HepG2 (cell line): ENCODE data around the gene ELL3. TPM values are rescaled to one million over a fixed set of nuclear protein-coding genes. Genes with fewer than 3 reads are reported as not detected.

ENCODE experiments used
- ATAC-seq: fragments of 200-7000 bp; cut with Tn5 transposase; 3 replicates; pipeline ENCODE4 v1.9.1; 2020; ENCODE audit warnings: mild to moderate bottlenecking, moderate library complexity
- BruUV-seq: library from RNA; stranded (reverse); fragments of 400-500 nt; replicated peaks from 2 replicates; lab custom pipeline; 2021; lab: Mats Ljungman, UMichigan
- CTCF ChIA-PET: fragments of 300-600 bp; formaldehyde crosslinking; extraction: SDS; loops from one replicate; lab custom pipeline; 2021; ENCODE audit warnings: low total read pairs, inconsistent platforms, low intra/inter-chr PET ratio; lab: Yijun Ruan, JAX
- POLR2A ChIA-PET: fragments of 350-600 bp; sonication (Branson Sonifier 250); formaldehyde crosslinking; loops from one replicate; lab custom pipeline; 2020; ENCODE audit warnings: antibody characterized with exemption, inconsistent platforms; lab: Yijun Ruan, JAX
- DNase-seq: peaks from one replicate; pipeline ENCODE4 v3.0.0-alpha.2; 2015; ENCODE audit warnings: low spot score
- FAIRE-seq: peaks from 3 replicates; lab custom pipeline; 2011; peaks lifted over from hg19 to GRCh38; lab: Jason Lieb, UNC
- H2AFZ ChIP-seq: one replicate; pipeline ENCODE4 v1.6.1; 2011; ENCODE audit warnings: low read length, inconsistent platforms
- H3K27ac ChIP-seq: fragments of 300-600 bp; 3 replicates; pipeline ENCODE4 v1.8.0; 2011; ENCODE audit warnings: mixed run types, mild to moderate bottlenecking, mixed read lengths, low read length, inconsistent platforms; ENCODE audit not compliant: insufficient read depth; ENCODE audit errors: extremely low read length
- H3K27me3 ChIP-seq, 2 experiments: fragments of 200-600 bp in 1 of 2; 2 replicates in 1 of 2; 3 replicates in 1 of 2; pipeline versions ENCODE4 v1.6.0 to v1.8.0; 2011; ENCODE audit warnings: low read length in 2 of 2, mild to moderate bottlenecking in 2 of 2, moderate library complexity in 2 of 2, inconsistent platforms in 1 of 2; ENCODE audit not compliant: insufficient read depth in 2 of 2, control insufficient read depth in 1 of 2
- H3K36me3 ChIP-seq, 2 experiments: fragments of 200-600 bp in 1 of 2; replicated peaks in 1 of 2; 2 replicates in 1 of 2; 3 replicates in 1 of 2; pipeline versions ENCODE4 v1.5.1 to v1.8.0; 2011; ENCODE audit warnings: low read length in 2 of 2, inconsistent platforms in 1 of 2; ENCODE audit not compliant: insufficient read depth in 2 of 2, control insufficient read depth in 1 of 2
- H3K4me1 ChIP-seq: 2 replicates; pipeline ENCODE4 v1.5.1; 2012; ENCODE audit warnings: low read length, inconsistent platforms; ENCODE audit not compliant: insufficient read depth
- H3K4me2 ChIP-seq: 2 replicates; pipeline ENCODE4 v1.6.0; 2011; ENCODE audit warnings: low read depth, low read length, inconsistent platforms
- H3K4me3 ChIP-seq, 3 experiments: fragments of 200-600 bp in 1 of 3; sonication (generic), shearing (Covaris generic) in 1 of 3; replicated peaks in 1 of 3; 2 replicates each; pipeline ENCODE4 v1.5.1; 2011 to 2016; ENCODE audit warnings: low read length in 3 of 3, inconsistent platforms in 2 of 3, low read depth in 2 of 3, mild to moderate bottlenecking in 2 of 3, control low read depth in 1 of 3, mixed read lengths in 1 of 3; ENCODE audit not compliant: insufficient read depth in 1 of 3
- H3K79me2 ChIP-seq: one replicate; pipeline ENCODE4 v1.6.1; 2011; ENCODE audit warnings: low read length, inconsistent platforms; ENCODE audit not compliant: insufficient read depth
- H3K9ac ChIP-seq: 2 replicates; pipeline ENCODE4 v1.6.0; 2011; ENCODE audit warnings: mild to moderate bottlenecking, low read depth, low read length, inconsistent platforms; ENCODE audit not compliant: insufficient read depth
- H3K9me3 ChIP-seq: 2 replicates; pipeline ENCODE4 v1.5.1; 2012; ENCODE audit warnings: mild to moderate bottlenecking, low read length
- H4K20me1 ChIP-seq: 2 replicates; pipeline ENCODE4 v1.6.0; 2011; ENCODE audit warnings: inconsistent platforms, mild to moderate bottlenecking, low read length, moderate library complexity; ENCODE audit not compliant: insufficient read depth
- DMAP1 ChIP-seq: IDR thresholded peaks from 2 replicates; pipeline ENCODE4 v1.6.1; 2016
- IRF1 ChIP-seq: sonication (generic); formaldehyde crosslinking; IDR thresholded peaks from 2 replicates; pipeline ENCODE4 v1.4.0; 2020; ENCODE audit warnings: low read depth, mild to moderate bottlenecking, missing genetic modification reagents
- KDM2A ChIP-seq: sonication (generic); formaldehyde crosslinking; IDR thresholded peaks from 2 replicates; pipeline ENCODE4 v1.4.0; 2020; ENCODE audit warnings: low read depth, missing genetic modification reagents, borderline replicate concordance
- KLF9 ChIP-seq: IDR thresholded peaks from 2 replicates; pipeline ENCODE4 v1.6.1; 2016; ENCODE audit warnings: low read depth
- MBNL3 ChIP-seq: fragments of 250-450 bp; sonication (Bioruptor Pico); conservative IDR thresholded peaks from 2 replicates; pipeline ENCODE4 v1.8.0; 2022; ENCODE audit warnings: mild to moderate bottlenecking, inconsistent platforms
- MXD1 ChIP-seq: sonication (generic); formaldehyde crosslinking; IDR thresholded peaks from 2 replicates; pipeline ENCODE4 v1.4.0; 2020; ENCODE audit warnings: mild to moderate bottlenecking, missing genetic modification reagents
- NFIB ChIP-seq: sonication (generic); formaldehyde crosslinking; IDR thresholded peaks from 2 replicates; pipeline ENCODE4 v1.9.0; 2021; ENCODE audit warnings: missing genetic modification reagents, mild to moderate bottlenecking, borderline replicate concordance
- PRMT3 ChIP-seq: sonication (generic); formaldehyde crosslinking; IDR thresholded peaks from 2 replicates; pipeline ENCODE4 v1.8.1; 2022; ENCODE audit warnings: low read depth, mild to moderate bottlenecking, moderate library complexity, missing genetic modification reagents, borderline replicate concordance
- SMAD9 ChIP-seq: sonication (generic); formaldehyde crosslinking; IDR thresholded peaks from 2 replicates; pipeline ENCODE4 v1.5.1; 2020; ENCODE audit warnings: mild to moderate bottlenecking, missing genetic modification reagents
- TEAD2 ChIP-seq: sonication (generic); formaldehyde crosslinking; IDR thresholded peaks from 2 replicates; pipeline ENCODE4 v1.9.0; 2021; ENCODE audit warnings: missing genetic modification reagents
- ZNF230 ChIP-seq: sonication (generic); formaldehyde crosslinking; IDR thresholded peaks from 2 replicates; pipeline ENCODE4 v1.4.0; 2020; ENCODE audit warnings: mild to moderate bottlenecking, missing genetic modification reagents
- ZNF280D ChIP-seq: sonication (generic); formaldehyde crosslinking; IDR thresholded peaks from 2 replicates; pipeline ENCODE4 v1.5.1; 2020; ENCODE audit warnings: mild to moderate bottlenecking, missing genetic modification reagents
- ZNF567 ChIP-seq: sonication (generic); formaldehyde crosslinking; IDR thresholded peaks from 2 replicates; pipeline ENCODE4 v1.8.1; 2023; ENCODE audit warnings: mild to moderate bottlenecking, missing genetic modification reagents, borderline replicate concordance
- ZNF576 ChIP-seq: sonication (generic); formaldehyde crosslinking; IDR thresholded peaks from 2 replicates; pipeline ENCODE4 v1.4.0; 2020; ENCODE audit warnings: mild to moderate bottlenecking, missing genetic modification reagents
- ZNF670 ChIP-seq: sonication (generic); formaldehyde crosslinking; IDR thresholded peaks from 2 replicates; pipeline ENCODE4 v1.8.0; 2022; ENCODE audit warnings: mild to moderate bottlenecking, missing genetic modification reagents, borderline replicate concordance
- ZNF7 ChIP-seq: IDR thresholded peaks from 2 replicates; pipeline ENCODE4 v1.6.1; 2016; ENCODE audit warnings: missing biosample characterization, missing genetic modification reagents
- ZNF883 ChIP-seq: sonication (generic); formaldehyde crosslinking; IDR thresholded peaks from 2 replicates; pipeline ENCODE4 v1.5.1; 2020; ENCODE audit warnings: mild to moderate bottlenecking, missing genetic modification reagents; ENCODE audit errors: not compliant biosample characterization
- WGBS: methylation state at CpG from one replicate; pipeline ENCODE4 v1.1.6; 2017; ENCODE audit warnings: low lambda C conversion rate; 5-methylcytosine and 5-hydroxymethylcytosine counted together
- in situ Hi-C: cut with HindIII; loops from 2 replicates; pipeline ENCODE4 v1.10.0; 2017; ENCODE audit warnings: low pct_unique_long_range_greater_than_20kb; ENCODE audit not compliant: extremely low pct_ligation_motif_present
- intact Hi-C: fragments of 100-400 bp; cut with micrococcal nuclease; formaldehyde crosslinking; loops from one replicate; pipeline ENCODE4 v1.10.0; 2022; ENCODE audit not compliant: unreplicated experiment
- polyA plus RNA-seq, 8 experiments: library from polyadenylated mRNA; depleted of rRNA in 3 of 8; stranded (reverse) in 7 of 8; unstranded in 1 of 8; fragments of >200 nt; fragmentation: Illumina TruSeq in 4 of 8; extraction: Trizol in 4 of 8; gene quantifications; 2 replicates each; pipeline versions ENCODE4 v1.2.1 to v1.2.3, GENCODE V29; 2011 to 2016; ENCODE audit warnings: low read depth in 4 of 8, missing spikeins in 1 of 8, mixed read lengths in 1 of 8; ENCODE audit not compliant: insufficient read depth in 1 of 8
- total RNA-seq, 5 experiments: library from RNA; depleted of rRNA; stranded (reverse); fragments of >200 nt; fragmentation: Illumina TruSeq; extraction: Trizol; gene quantifications; 2 replicates each; pipeline ENCODE4 v1.2.3, GENCODE V29; 2016; ENCODE audit warnings: low read depth in 1 of 5

Gene ELL3
- total and polyA plus RNA-seq, 2 of the 13 experiments (the other 11 are each of a cell fraction or from before 2014, with no cell fraction given), result 6.1 to 8.8 TPM

GRCh38 chr15:43779016-43779415 is 2.2 kb upstream of the ELL3 start (continued):
- TF ChIP-seq ZNF670 (no peak), KLF9 (CRISPR knock-in tag) (no peak), MXD1 (CRISPR knock-in tag) (no peak), ZNF280D (no peak), PRMT3 (CRISPR knock-in tag) (no peak), NFIB (CRISPR knock-in tag) (no peak), TEAD2 (CRISPR knock-in tag) (no peak), ZNF576 (no peak)

DNA sequence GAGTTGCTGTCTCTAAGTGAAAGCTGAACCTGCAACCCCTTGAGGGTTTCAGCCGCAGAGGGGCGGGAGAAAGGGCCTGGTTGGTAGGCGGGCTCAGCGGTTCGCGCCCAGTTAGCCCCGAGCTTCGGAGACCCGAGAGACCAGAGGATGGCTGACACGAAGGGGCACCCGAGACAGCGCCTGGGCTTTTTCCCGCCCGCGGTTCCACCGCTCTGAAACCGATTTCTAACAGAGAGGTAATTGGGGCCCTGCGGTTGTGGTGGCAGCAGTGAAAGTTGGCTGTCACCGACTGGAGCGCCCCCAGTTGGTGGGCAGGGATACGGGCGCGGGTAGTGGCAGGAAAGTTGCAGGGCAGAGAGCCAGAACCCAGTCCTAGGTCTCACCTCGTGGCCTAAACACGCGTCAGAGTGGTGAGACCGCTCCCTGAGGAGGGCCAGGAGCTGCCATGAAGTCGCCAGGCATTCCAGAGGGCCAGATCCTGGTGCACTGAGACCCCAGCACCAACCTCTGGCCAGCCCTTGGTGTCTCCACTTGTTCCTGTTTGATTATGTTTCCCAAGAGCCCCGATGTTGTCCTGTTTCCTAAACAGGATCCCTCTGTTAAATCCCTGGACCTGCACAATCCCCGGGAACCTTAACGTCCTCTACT is 625 bp upstream of the ELL3 start:
- Histone ChIP-seq H2AFZ (peak overlapping the region; percentile 98), H3K4me2 (peak overlapping the region; percentile 99), H3K4me3 (peak overlapping the region; percentile 65 to 97 (median 78)), H3K79me2 (no peaks in the 10 kb centered on the region), H3K36me3 (peaks cover 2 to 12% of the 10 kb centered on the region in 2 experiments; a peak in 1 of 5 replicates), H4K20me1 (no peaks in the 10 kb centered on the region), H3K4me1 (peaks cover 15% of the 10 kb centered on the region), H3K27ac (peak overlapping the region; percentile 86), H3K27me3 (no peaks in the 10 kb centered on the region), H3K9me3 (no peaks in the 10 kb centered on the region), H3K9ac (peak overlapping the region; percentile 75)
- WGBS, result 0% methylated on average over 3 of the region's 31 CpGs
- ChIA-PET POLR2A (interaction anchor here (1.0 to 4.0 kb wide), 7 partner anchors 12 to 407 kb away, joined by 3 to 34 read pairs (median 8); partner anchors contain the start of genes HYPK, MFAP1, PDIA3 and SERINC4), CTCF (no interaction called here)
- ATAC-seq (peak; percentile 67), DNase-seq (peak; percentile 58), FAIRE-seq (no peak)
- in situ Hi-C loops, result loop anchor here (10.0 kb wide), 1 partner anchor 263 kb away; the partner anchor contains the start of gene MAP1A
- TSS peak; percentile 58 for BruUV-seq
- intact Hi-C loops, result loop anchor here (1.0 kb wide), 1 partner anchor 8 kb away; no protein-coding TSS in a partner anchor
- TF ChIP-seq KDM2A (no peak; the same call in 1 of the 2 replicates), IRF1 (0 out of 2 replicates have a peak, but pooled peaks have one; percentile 35), ZNF230 (CRISPR knock-in tag) (peak; percentile 84), ZNF567 (CRISPR knock-in tag) (no peak), SMAD9 (CRISPR knock-in tag) (peak; percentile 88; the same call in 1 of the 2 replicates), ZNF883 (peak; percentile 27), DMAP1 (peak; percentile 55; the same call in 1 of the 2 replicates), MBNL3 (no peak), ZNF7 (CRISPR knock-in tag) (no peak), ZNF670 (peak; percentile 85; the same call in 1 of the 2 replicates)
